Mesangial cell (primary cell): ENCODE data around the gene RESP18. TPM values are rescaled to one million over a fixed set of nuclear protein-coding genes. Genes with fewer than 3 reads are reported as not detected.

ENCODE experiments used
- total RNA-seq: library from RNA; depleted of rRNA; stranded (reverse); fragments of >200 nt; gene quantifications from 2 replicates; pipeline ENCODE4 v1.2.3, GENCODE V29; 2015

RESP18 gene
- total RNA-seq, result not detected in 2 replicates

DNA sequence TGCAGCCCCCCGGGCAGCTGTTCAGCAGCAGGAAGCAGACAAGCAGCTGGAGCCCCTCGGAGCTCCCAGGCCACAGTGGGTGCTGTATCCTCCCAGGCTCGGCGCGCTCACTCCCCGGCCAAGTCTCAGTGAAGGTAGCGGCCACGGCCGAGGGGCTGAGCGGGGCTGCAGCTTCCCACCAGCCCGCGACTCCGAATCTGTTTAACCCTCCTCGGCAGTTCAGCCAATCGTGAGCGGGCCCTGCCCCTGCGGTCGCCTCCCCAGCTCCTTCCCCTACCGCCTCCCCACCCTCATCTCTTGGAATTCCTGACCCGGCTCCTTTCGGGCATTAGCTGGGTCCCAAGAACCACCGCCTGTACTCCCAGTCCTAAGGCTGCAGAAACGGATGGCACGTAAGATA is at the start of gene RESP18:
Gene RESP18 (minus strand): TSS at position 203 of the 400 bp plus-strand sequence.

DNA sequence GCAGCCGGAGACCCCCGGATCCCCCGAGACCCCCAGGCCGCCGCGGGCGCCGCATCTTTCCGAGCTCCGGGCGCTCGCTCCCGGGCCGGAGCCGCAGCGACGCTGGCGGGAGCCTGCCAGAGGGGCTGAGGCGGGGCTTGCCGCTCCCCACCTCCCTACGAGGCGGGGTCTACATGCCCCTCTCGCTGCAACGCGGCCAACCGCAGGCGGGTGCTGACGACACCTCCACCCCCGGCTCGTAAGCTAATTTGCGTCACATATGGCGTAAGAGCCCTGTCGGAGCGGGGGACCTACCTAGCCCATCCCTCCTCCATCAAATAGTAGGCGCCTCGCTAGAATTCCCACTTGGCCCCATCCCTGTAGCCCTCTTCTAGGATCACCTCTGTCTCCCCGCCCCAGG is 23.3 kb downstream of the RESP18 start, which contains the start of gene PTPRN:
Gene PTPRN (minus strand): TSS at position 124 of the 400 bp plus-strand sequence. CDS start 69 bp downstream, at position 55.

DNA sequence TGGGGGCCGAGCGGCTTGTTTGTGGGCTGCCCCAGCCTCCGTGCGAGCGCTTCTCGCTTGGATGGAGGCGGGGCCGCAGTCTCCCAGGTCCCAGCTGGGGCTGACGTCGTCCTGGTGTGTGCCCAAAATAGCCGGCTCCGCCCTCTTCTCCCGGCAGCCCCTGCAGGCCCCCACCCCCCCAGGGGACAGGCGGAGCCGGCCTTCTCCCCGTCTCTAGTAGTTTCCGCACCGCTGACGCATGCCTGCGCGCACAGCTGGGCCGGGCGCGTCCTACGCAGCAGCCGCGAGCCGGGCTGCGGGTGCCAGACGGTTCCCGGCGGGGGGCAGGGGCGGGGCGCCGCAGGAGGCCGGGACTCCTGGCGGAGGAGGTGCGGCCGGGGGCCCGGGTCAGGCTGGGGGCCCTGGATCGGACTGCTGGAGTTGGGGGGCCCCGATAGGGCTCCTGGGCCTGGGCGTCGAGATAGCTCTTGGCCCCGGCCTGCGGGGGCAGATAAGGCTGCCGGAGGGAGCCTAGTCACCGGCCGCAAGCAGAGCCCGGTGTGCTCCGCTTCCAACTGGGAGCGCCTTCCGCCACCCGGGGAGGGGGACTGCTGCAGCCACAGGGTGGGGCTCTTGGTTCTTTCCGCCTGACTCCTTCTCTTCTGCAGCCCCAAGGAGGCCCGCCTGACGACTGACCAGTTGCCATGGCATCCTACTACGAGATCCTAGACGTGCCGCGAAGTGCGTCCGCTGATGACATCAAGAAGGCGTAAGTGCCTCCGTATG is 53.2 kb downstream of the RESP18 start, which contains the start of gene DNAJB2:
Gene DNAJB2 (plus strand): TSS at position 216 of the 765 bp plus-strand sequence. CDS start 468 bp downstream, at position 684.

Other genes with a start within 250 kb of the RESP18 start
- 12.9 and 20.2 TPM in 2 replicates for gene NHEJ1, start 171.9 kb downstream of the RESP18 start, total RNA-seq
- gene SLC23A3, start 162.7 kb downstream of the RESP18 start, total RNA-seq, result under 0.01 and 0.25 TPM in 2 replicates
- 25.1 and 31.6 TPM in 2 replicates for gene CNPPD1, start 155.8 kb downstream of the RESP18 start, total RNA-seq
- 40.6 and 51.7 TPM in 2 replicates for gene RETREG2, start 154.5 kb downstream of the RESP18 start, total RNA-seq
- 25.3 and 25.9 TPM in 2 replicates for gene ZFAND2B, start 126.0 kb downstream of the RESP18 start, total RNA-seq
- 7.6 and 12.7 TPM in 2 replicates for gene ABCB6, start 113.8 kb downstream of the RESP18 start, total RNA-seq
- 53.1 and 68.1 TPM in 2 replicates for gene ATG9A, start 103.1 kb downstream of the RESP18 start, total RNA-seq
- gene ANKZF1, start 102.9 kb downstream of the RESP18 start, total RNA-seq, result 22.0 and 25.9 TPM in 2 replicates
- 10.3 and 23.1 TPM in 2 replicates for gene GLB1L, start 87.3 kb downstream of the RESP18 start, total RNA-seq
- gene STK16, start 87.3 kb downstream of the RESP18 start, total RNA-seq, result 19.2 and 22.7 TPM in 2 replicates
- not detected in 2 replicates for gene TUBA4B, start 79.5 kb downstream of the RESP18 start, total RNA-seq
- 36.1 and 129 TPM in 2 replicates for gene TUBA4A, start 78.8 kb downstream of the RESP18 start, total RNA-seq
- gene DNAJB2, start 53.4 kb downstream of the RESP18 start, total RNA-seq, result 24.6 and 57.0 TPM in 2 replicates
- 0.49 and 0.63 TPM in 2 replicates for gene PTPRN, start 23.3 kb downstream of the RESP18 start, total RNA-seq
- gene DNPEP, start 55.2 kb upstream of the RESP18 start, total RNA-seq, result 36.3 and 73.0 TPM in 2 replicates
- gene DES, start 85.6 kb upstream of the RESP18 start, total RNA-seq, result 0.98 and 30.6 TPM in 2 replicates
- 6.8 and 24.8 TPM in 2 replicates for gene SPEG, start 102.1 kb upstream of the RESP18 start, total RNA-seq
- gene GMPPA, start 166.1 kb upstream of the RESP18 start, total RNA-seq, result 37.0 and 59.0 TPM in 2 replicates
- gene ASIC4, start 181.7 kb upstream of the RESP18 start, total RNA-seq, result not detected in 2 replicates
- gene CHPF, start 211.1 kb upstream of the RESP18 start, total RNA-seq, result 164 and 424 TPM in 2 replicates
- 1.1 and 5.1 TPM in 2 replicates for gene TMEM198, start 211.3 kb upstream of the RESP18 start, total RNA-seq
- 55.2 and 101 TPM in 2 replicates for gene OBSL1, start 238.8 kb upstream of the RESP18 start, total RNA-seq
- 1.0 TPM in 1 of 2 replicates, not detected in the other for gene INHA, start 239.6 kb upstream of the RESP18 start, total RNA-seq